Activated CD4-positive, alpha-beta T cell treated with anti-CD3 and anti-CD28 coated beads for 36 hours (primary cell): ENCODE measurements around the gene GCNT2. TPM values are rescaled to one million over a fixed set of nuclear protein-coding genes. Genes with fewer than 3 reads are reported as not detected.
"Not testable (repeated sequence)": the region's sequence is repeated elsewhere in the genome, so short reads cannot be mapped to it uniquely, and the experiment has no call there.

Source experiments
- ATAC-seq: fragments of 200-7000 bp; cut with Tn5 transposase; one replicate; pipeline ENCODE4 v1.10.0; 2021; ENCODE audit warnings: mild to moderate bottlenecking, moderate library complexity
- CTCF ChIA-PET: fragments of 350-600 bp; sonication (Branson Sonifier 250); formaldehyde crosslinking; loops from one replicate; lab custom pipeline; 2021; ENCODE audit warnings: antibody characterized with exemption; lab: Charles Lee
- POLR2A ChIA-PET: fragments of 350-600 bp; sonication (Branson Sonifier 250); formaldehyde crosslinking; loops from one replicate; lab custom pipeline; 2021; ENCODE audit warnings: antibody characterized with exemption, inconsistent platforms; lab: Charles Lee
- DNase-seq: peaks from one replicate; pipeline ENCODE4 v3.0.0-alpha.2; 2020
- H3K27ac Mint-ChIP-seq: one replicate; pipeline ENCODE4 v1.8.0; 2021; ENCODE audit warnings: mixed read lengths
- H3K27me3 Mint-ChIP-seq: one replicate; pipeline ENCODE4 v1.8.0; 2021; ENCODE audit warnings: mixed read lengths
- H3K36me3 Mint-ChIP-seq: one replicate; pipeline ENCODE4 v1.8.0; 2021; ENCODE audit warnings: low read depth, mixed read lengths
- H3K4me1 Mint-ChIP-seq: one replicate; pipeline ENCODE4 v1.8.0; 2021; ENCODE audit warnings: mixed read lengths
- H3K4me3 Mint-ChIP-seq: one replicate; pipeline ENCODE4 v1.8.0; 2021; ENCODE audit warnings: mild to moderate bottlenecking, moderate library complexity, mixed read lengths
- H3K9me3 Mint-ChIP-seq: one replicate; pipeline ENCODE4 v1.8.0; 2021; ENCODE audit warnings: low read depth, mixed read lengths
- intact Hi-C, 2 experiments: fragments of 100-400 bp; cut with DNase I in 1 of 2; cut with micrococcal nuclease in 1 of 2; formaldehyde crosslinking; loops; one replicate each; pipeline versions ENCODE4 v1.14.2 to v1.15.1; 2022 to 2024; cut with DNase I, micrococcal nuclease
- total RNA-seq, 2 experiments: library from RNA; stranded (reverse); gene quantifications; one replicate each; pipeline ENCODE4 v1.2.3, GENCODE V29; 2021

Gene GCNT2
- total RNA-seq, 2 experiments from 2014 or later, result 1.6 to 2.2 TPM

GRCh38 chr6:10597499-10598001 is 76.4 kb downstream of the GCNT2 start:
- no peak overlapping the region for H3K27ac Mint-ChIP-seq
- no peak for DNase-seq
- no peaks in the 10 kb centered on the region for H3K27me3 Mint-ChIP-seq
- peaks cover 4% of the 10 kb centered on the region for H3K4me1 Mint-ChIP-seq
- ChIA-PET POLR2A (no interaction called here), CTCF (no interaction called here)
- intact Hi-C loops, result no loop called here
- no peak overlapping the region for H3K4me3 Mint-ChIP-seq
- no peaks in the 10 kb centered on the region for H3K9me3 Mint-ChIP-seq
- ATAC-seq, result no peak
- H3K36me3 Mint-ChIP-seq, result no peaks in the 10 kb centered on the region

GRCh38 chr6:10598084-10598960 is 77.2 kb downstream of the GCNT2 start:
- intact Hi-C loops, result no loop called here
- Mint-ChIP-seq H3K27me3 (no peaks in the 10 kb centered on the region), H3K4me3 (no peak overlapping the region), H3K36me3 (no peaks in the 10 kb centered on the region), H3K9me3 (no peaks in the 10 kb centered on the region), H3K27ac (no peak overlapping the region), H3K4me1 (peaks cover 4% of the 10 kb centered on the region)
- ChIA-PET CTCF (interaction anchor here (0.7 kb wide), 1 partner anchor 68 kb away, joined by 3 read pairs; no protein-coding TSS in a partner anchor), POLR2A (no interaction called here)
- ATAC-seq (no peak), DNase-seq (no peak)

DNA sequence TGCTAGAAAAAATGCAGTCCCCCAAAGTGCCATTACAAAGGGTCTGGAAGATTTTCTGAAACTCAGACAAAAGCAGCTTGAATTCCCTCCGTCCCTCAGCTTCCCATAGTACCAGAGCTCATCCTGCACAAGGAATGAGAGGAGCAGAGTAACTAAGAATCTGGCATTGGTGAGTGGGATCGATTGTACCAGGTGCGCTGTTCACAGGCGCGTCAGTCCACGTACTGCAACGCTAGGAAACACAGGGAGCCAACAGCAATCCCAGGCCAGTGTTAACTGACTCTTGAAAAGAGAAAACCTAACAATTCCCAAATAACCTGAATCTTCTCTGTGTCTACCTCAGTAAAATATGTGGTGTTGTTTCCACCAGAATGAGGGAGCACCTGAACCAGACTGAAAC is 77.9 kb downstream of the GCNT2 start:
- H3K27ac Mint-ChIP-seq, result no peak overlapping the region
- H3K4me1 Mint-ChIP-seq, result peaks cover 4% of the 10 kb centered on the region
- POLR2A ChIA-PET, result no interaction called here
- H3K27me3 Mint-ChIP-seq, result no peaks in the 10 kb centered on the region
- H3K9me3 Mint-ChIP-seq, result no peaks in the 10 kb centered on the region
- CTCF ChIA-PET, result interaction anchor here (0.7 kb wide), 1 partner anchor 69 kb away, joined by 3 read pairs; no protein-coding TSS in a partner anchor
- intact Hi-C loops, result no loop called here
- H3K4me3 Mint-ChIP-seq, result no peak overlapping the region
- H3K36me3 Mint-ChIP-seq, result no peaks in the 10 kb centered on the region
- DNase-seq, result no peak
- ATAC-seq, result no peak

DNA sequence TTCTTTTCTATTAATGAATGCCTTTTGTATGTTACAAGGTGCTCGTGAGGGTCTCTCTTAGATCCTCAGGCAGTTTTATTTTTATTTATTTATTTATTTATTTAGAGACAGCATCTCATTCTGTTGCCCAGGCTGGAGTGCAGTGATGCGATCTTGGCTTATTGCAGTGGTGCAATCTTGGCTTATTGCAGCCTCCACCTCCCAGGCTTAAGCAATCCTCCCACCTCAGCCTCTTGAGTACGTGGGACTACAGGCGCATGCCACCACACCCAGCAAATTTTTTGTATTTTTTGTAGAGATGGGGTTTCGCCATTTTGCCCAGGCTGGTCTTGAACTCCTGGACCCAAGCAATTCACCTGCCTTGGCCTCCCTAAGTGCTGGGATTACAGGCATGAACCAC is 79.5 kb downstream of the GCNT2 start:
- DNase-seq, H3K4me3 Mint-ChIP-seq, H3K27me3 Mint-ChIP-seq, CTCF ChIA-PET, POLR2A ChIA-PET, ATAC-seq, H3K36me3 Mint-ChIP-seq, H3K27ac Mint-ChIP-seq, H3K9me3 Mint-ChIP-seq, intact Hi-C loops, H3K4me1 Mint-ChIP-seq: not testable (repeated sequence)

DNA sequence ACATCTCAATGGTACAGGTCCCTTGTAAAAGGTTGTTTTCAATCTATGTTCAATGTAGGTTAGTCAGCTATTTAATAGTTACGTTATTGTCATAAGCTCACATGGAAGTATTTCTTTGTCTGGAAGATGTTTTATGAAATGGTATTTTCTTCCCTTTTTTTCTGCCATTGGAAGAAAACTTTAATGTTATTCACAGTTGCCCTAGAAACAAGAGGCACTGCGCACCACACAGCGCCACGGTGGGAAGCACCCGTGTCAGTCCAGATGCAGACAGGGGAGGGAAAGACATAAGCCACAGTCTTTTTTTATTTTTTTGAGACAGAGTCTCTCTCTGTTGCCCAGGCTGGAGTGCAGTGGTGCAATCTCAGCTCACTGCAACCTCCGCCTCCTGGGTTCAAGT is 82.1 kb downstream of the GCNT2 start:
- Mint-ChIP-seq H3K27me3 (no peaks in the 10 kb centered on the region), H3K27ac (no peak overlapping the region), H3K36me3 (no peaks in the 10 kb centered on the region), H3K9me3 (no peaks in the 10 kb centered on the region), H3K4me1 (no peaks in the 10 kb centered on the region), H3K4me3 (no peak overlapping the region)
- ChIA-PET POLR2A (no interaction called here), CTCF (no interaction called here)
- no peak for DNase-seq
- intact Hi-C loops, result no loop called here
- no peak for ATAC-seq

DNA sequence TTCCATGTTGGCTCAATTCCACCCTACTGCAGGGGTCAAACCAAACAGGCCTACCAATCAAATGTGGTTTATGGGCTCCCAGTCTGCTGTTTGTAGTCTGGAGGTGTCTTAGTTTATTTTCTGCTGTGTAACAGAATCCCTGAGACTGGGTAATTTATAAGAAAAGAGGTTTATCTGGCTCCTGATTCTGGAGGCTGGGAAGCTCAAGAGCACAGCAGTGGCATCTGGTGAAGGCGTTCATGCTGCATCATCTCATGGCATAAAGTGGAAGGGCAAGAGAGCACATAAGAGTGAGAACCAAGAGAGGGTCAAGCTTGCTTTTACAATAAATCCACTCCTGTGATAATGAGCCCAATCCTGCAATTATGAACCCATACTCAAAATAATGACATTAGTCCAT is 87.9 kb downstream of the GCNT2 start:
- no peak overlapping the region for H3K4me3 Mint-ChIP-seq
- POLR2A ChIA-PET, result no interaction called here
- intact Hi-C loops, result no loop called here
- H3K36me3 Mint-ChIP-seq, result no peaks in the 10 kb centered on the region
- no peaks in the 10 kb centered on the region for H3K9me3 Mint-ChIP-seq
- H3K27ac Mint-ChIP-seq, result no peak overlapping the region
- ATAC-seq (no peak), DNase-seq (no peak)
- H3K27me3 Mint-ChIP-seq, result no peaks in the 10 kb centered on the region
- H3K4me1 Mint-ChIP-seq, result no peaks in the 10 kb centered on the region
- CTCF ChIA-PET, result no interaction called here

DNA sequence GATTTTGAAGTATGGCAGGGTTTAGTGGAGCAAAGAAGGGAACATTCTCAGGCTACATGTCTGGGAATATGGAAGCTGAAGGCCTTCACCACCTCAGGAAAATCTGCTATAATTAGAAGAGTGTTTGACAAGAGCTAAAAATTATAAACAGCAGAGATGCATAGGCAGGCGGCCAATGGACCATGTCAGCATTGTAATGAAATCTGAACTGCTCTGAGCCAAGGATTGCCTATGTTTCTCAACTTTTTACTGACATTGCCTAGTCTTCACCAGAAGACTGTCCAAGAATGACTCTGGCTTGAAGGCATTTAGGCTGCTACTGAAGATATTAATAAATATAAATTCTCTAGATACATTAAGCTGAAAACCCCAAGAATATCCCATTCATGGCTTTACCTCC is 89.1 kb downstream of the GCNT2 start:
- H3K36me3 Mint-ChIP-seq, result no peaks in the 10 kb centered on the region
- H3K4me1 Mint-ChIP-seq, result no peaks in the 10 kb centered on the region
- CTCF ChIA-PET, result interaction anchor here (1.3 kb wide), 1 partner anchor 132 kb away, joined by 3 read pairs; no protein-coding TSS in a partner anchor
- H3K27me3 Mint-ChIP-seq, result no peaks in the 10 kb centered on the region
- POLR2A ChIA-PET, result no interaction called here
- no peak overlapping the region for H3K4me3 Mint-ChIP-seq
- no peak overlapping the region for H3K27ac Mint-ChIP-seq
- DNase-seq, result no peak
- intact Hi-C loops, result no loop called here
- ATAC-seq, result no peak
- no peaks in the 10 kb centered on the region for H3K9me3 Mint-ChIP-seq

- intact Hi-C loops, result no loop called here
- no peak for ATAC-seq
- no peaks in the 10 kb centered on the region for H3K36me3 Mint-ChIP-seq
- CTCF ChIA-PET, result interaction anchor here (0.6 kb wide), 1 partner anchor 75 kb away, joined by 3 read pairs; no protein-coding TSS in a partner anchor
- DNase-seq, result no peak
- no peaks in the 10 kb centered on the region for H3K4me1 Mint-ChIP-seq
- H3K9me3 Mint-ChIP-seq, result no peaks in the 10 kb centered on the region
- H3K4me3 Mint-ChIP-seq, result no peak overlapping the region
- H3K27me3 Mint-ChIP-seq, result no peaks in the 10 kb centered on the region
- POLR2A ChIA-PET, result no interaction called here
- no peak overlapping the region for H3K27ac Mint-ChIP-seq
These were observed 91.0 kb downstream of the GCNT2 start for GRCh38 chr6:10612161-10612560.

- POLR2A ChIA-PET, result no interaction called here
- no peak for DNase-seq
- intact Hi-C loops, result no loop called here
- no peaks in the 10 kb centered on the region for H3K36me3 Mint-ChIP-seq
- ATAC-seq, result no peak
- H3K27me3 Mint-ChIP-seq, result no peaks in the 10 kb centered on the region
- no peak overlapping the region for H3K27ac Mint-ChIP-seq
- H3K9me3 Mint-ChIP-seq, result no peaks in the 10 kb centered on the region
- CTCF ChIA-PET, result no interaction called here
- no peaks in the 10 kb centered on the region for H3K4me1 Mint-ChIP-seq
- H3K4me3 Mint-ChIP-seq, result no peak overlapping the region
These were observed 91.9 kb downstream of the GCNT2 start for GRCh38 chr6:10613077-10613476.

DNA sequence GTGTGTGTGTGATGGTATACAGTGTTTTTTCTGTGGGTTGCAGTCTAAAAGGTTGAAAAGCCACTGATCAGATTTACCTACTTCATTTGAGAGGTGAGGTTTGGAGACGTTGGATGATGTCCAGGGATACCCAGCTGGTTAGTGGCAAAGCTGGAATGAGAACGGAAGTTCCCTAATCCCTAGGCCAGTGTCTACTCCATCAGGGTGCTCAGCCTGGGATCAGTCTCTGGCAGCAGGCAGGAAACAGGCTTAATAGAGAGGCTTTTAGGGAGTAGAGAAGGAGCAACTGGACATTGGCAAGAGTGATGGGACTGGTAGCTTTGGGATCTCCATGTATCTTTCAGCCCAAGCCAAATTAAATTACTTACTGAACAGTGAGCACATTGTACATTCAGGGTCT is 92.6 kb downstream of the GCNT2 start:
- no peak overlapping the region for H3K27ac Mint-ChIP-seq
- CTCF ChIA-PET, result no interaction called here

DNA sequence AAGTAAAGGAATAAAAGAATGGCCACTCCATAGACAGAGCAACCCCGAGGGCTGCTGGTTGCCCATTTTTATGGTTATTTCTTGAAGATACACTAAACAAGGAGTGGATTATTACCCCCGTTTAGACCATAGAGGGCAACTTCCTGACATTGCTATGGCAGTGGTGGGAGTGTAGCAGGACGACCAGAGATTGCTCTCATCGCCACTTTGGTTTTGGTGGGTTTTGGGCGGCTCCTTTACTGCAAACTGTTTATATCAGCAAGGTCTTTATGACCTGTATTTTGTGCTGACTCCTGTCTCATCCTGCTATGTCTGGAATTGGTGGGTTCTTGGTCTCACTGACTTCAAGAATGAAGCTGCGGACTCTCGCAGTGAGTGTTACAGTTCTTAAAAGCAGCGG is 94.5 kb downstream of the GCNT2 start:
- intact Hi-C loops, result no loop called here
- Mint-ChIP-seq H3K4me3 (no peak overlapping the region), H3K36me3 (no peaks in the 10 kb centered on the region), H3K27me3 (no peaks in the 10 kb centered on the region), H3K27ac (no peak overlapping the region), H3K4me1 (no peaks in the 10 kb centered on the region), H3K9me3 (no peaks in the 10 kb centered on the region)
- DNase-seq (no peak), ATAC-seq (no peak)
- POLR2A ChIA-PET, result no interaction called here
- CTCF ChIA-PET, result no interaction called here

More for the DNA sequence above, 92.6 kb downstream of the GCNT2 start:
- H3K36me3 Mint-ChIP-seq, result no peaks in the 10 kb centered on the region
- H3K9me3 Mint-ChIP-seq, result no peaks in the 10 kb centered on the region
- POLR2A ChIA-PET, result no interaction called here
- DNase-seq (no peak), ATAC-seq (no peak)
- H3K4me1 Mint-ChIP-seq, result no peaks in the 10 kb centered on the region
- intact Hi-C loops, result no loop called here
- no peak overlapping the region for H3K4me3 Mint-ChIP-seq
- H3K27me3 Mint-ChIP-seq, result no peaks in the 10 kb centered on the region

DNA sequence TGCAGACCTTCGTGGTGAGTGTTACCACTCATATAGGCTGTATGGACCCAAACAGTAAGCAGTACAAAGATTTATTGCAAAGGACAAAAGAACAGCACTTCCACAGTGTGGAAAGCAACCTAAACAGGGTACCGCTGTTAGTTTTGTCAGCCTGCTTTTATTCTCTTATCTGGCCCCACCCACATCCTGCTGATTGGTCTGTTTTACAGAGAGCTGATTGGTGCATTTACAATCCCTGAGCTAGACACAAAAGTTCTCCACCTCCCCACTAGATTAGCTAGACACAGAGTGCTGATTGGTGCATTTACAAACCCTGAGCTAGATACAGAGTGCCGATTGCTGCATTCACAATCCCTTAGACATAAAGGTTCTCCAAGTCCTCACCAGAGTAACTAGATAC is 95.1 kb downstream of the GCNT2 start:
- H3K9me3 Mint-ChIP-seq, ATAC-seq, DNase-seq, H3K4me3 Mint-ChIP-seq, H3K4me1 Mint-ChIP-seq, POLR2A ChIA-PET, H3K27me3 Mint-ChIP-seq, CTCF ChIA-PET, H3K27ac Mint-ChIP-seq, H3K36me3 Mint-ChIP-seq, intact Hi-C loops: not testable (repeated sequence)
